Measurements from ENCODE around the gene STRIP1. TPM values are rescaled to one million over a fixed set of nuclear protein-coding genes. Genes with fewer than 3 reads are reported as not detected.

The STRIP1 gene
- total RNA-seq, 1 donor from 2014 or later = 40.8 TPM

- Histone ChIP-seq H3K27ac (no peak overlapping the region), H3K36me3 (peaks cover 0 to 70% of the 10 kb centered on the region in 2 donors), H3K4me1 (peaks cover 21% of the 10 kb centered on the region), H3K9me3 (no peaks in the 10 kb centered on the region), H3K4me3 (no peak overlapping the region), H3K27me3 (no peaks in the 10 kb centered on the region)
- DNase-seq (ENCODE audit: extremely low spot score in 2 of 2) = no peak
- intact Hi-C loops (cut with DNase I) = no loop called here
- TF ChIP-seq, protein P1, sequence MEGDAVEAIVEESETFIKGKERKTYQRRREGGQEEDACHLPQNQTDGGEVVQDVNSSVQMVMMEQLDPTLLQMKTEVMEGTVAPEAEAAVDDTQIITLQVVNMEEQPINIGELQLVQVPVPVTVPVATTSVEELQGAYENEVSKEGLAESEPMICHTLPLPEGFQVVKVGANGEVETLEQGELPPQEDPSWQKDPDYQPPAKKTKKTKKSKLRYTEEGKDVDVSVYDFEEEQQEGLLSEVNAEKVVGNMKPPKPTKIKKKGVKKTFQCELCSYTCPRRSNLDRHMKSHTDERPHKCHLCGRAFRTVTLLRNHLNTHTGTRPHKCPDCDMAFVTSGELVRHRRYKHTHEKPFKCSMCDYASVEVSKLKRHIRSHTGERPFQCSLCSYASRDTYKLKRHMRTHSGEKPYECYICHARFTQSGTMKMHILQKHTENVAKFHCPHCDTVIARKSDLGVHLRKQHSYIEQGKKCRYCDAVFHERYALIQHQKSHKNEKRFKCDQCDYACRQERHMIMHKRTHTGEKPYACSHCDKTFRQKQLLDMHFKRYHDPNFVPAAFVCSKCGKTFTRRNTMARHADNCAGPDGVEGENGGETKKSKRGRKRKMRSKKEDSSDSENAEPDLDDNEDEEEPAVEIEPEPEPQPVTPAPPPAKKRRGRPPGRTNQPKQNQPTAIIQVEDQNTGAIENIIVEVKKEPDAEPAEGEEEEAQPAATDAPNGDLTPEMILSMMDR (IDR thresholded peaks at IDR 0.05) = no peak
- no peak for TF ChIP-seq POLR2A (IDR thresholded peaks at IDR 0.05)
- TF ChIP-seq POLR2AphosphoS5 (IDR thresholded peaks at IDR 0.05; ENCODE audit: insufficient read depth in 1 of 2, low read depth in 1 of 2) = no peak
These were observed 6.1 kb downstream of the STRIP1 start for GRCh38 chr1:110040548-110040947.

DNA sequence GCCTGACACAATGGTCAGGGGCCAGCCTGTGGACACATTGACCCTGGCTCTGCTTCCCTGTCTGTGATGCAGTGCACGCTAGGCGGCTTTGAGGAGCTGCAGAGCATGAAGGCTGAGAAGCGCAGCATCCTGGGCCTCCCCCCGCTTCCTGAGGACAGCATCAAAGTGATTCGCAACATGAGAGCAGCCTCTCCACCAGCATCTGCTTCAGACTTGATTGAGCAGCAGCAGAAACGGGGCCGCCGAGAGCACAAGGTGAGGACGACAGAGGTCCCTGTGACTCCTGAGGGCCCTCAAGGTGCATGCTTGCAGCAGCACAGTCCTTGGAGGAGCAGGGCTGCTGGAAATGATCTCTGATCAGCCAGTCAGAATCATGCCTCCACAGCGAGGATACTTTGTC is 8.6 kb downstream of the STRIP1 start:
- Histone ChIP-seq H3K9me3 (no peaks in the 10 kb centered on the region), H3K27ac (no peak overlapping the region), H3K4me3 (no peak overlapping the region), H3K36me3 (peaks cover 0 to 95% of the 10 kb centered on the region in 2 donors), H3K4me1 (no peaks in the 10 kb centered on the region), H3K27me3 (no peaks in the 10 kb centered on the region)
- intact Hi-C loops (cut with DNase I) = no loop called here
- DNase-seq (ENCODE audit: extremely low spot score in 2 of 2) = no peak
- TF ChIP-seq POLR2A (IDR thresholded peaks at IDR 0.05) = no peak
- TF ChIP-seq POLR2AphosphoS5 (IDR thresholded peaks at IDR 0.05; ENCODE audit: insufficient read depth in 1 of 2, low read depth in 1 of 2) = no peak
- TF ChIP-seq, protein P1 (IDR thresholded peaks at IDR 0.05) = no peak

DNA sequence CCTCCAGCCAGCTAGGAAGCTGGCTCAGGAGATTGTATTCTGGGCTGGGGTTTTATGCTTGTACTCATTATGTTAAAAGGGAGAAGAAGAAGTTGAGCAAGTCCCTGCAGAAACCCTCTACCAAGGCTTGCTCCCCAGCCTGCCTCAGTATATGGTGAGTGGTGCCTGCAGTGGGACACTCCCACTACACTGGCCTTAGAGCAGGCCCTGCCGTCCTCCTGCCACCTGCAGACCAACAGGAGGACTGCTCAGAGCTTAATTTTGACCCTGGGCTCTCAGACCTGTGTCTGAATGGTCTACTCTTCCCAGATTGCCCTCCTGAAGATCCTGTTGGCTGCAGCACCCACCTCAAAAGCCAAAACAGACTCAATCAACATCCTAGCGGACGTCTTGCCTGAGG is 13.0 kb downstream of the STRIP1 start:
- TF ChIP-seq, protein P1 (IDR thresholded peaks at IDR 0.05) = no peak
- TF ChIP-seq POLR2A (IDR thresholded peaks at IDR 0.05) = no peak
- no peak for TF ChIP-seq POLR2AphosphoS5 (IDR thresholded peaks at IDR 0.05; ENCODE audit: insufficient read depth in 1 of 2, low read depth in 1 of 2)
- no peak overlapping the region for H3K27ac ChIP-seq
- H3K4me1 ChIP-seq = no peaks in the 10 kb centered on the region
- intact Hi-C loops (cut with DNase I) = no loop called here
- no peak for DNase-seq (ENCODE audit: extremely low spot score in 2 of 2)
- H3K9me3 ChIP-seq = no peaks in the 10 kb centered on the region
- no peaks in the 10 kb centered on the region for H3K27me3 ChIP-seq
- H3K36me3 ChIP-seq = peaks cover 0 to 91% of the 10 kb centered on the region in 2 donors
- H3K4me3 ChIP-seq = no peak overlapping the region

DNA sequence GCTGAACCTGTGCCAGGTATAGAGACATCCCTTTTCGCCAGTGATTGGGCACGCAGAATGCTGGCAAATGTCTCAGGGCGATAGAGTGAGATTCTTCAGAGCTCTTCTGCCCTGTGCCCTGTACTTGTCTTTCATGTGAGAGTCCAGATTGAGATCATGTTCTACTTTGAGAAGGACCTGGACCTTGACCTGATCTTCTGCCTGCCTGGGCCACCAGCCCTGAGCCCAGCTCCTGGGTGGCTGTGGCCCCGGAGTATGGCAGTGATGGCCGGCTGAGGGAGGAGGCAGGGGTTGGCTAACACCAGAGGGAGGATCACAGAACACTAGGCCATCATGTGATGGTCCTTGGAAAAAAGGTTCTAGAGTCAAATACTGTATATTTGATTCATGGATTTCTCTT is 13.8 kb downstream of the STRIP1 start:
- intact Hi-C loops (cut with DNase I) = no loop called here
- Histone ChIP-seq H3K27ac (no peak overlapping the region), H3K4me3 (no peak overlapping the region), H3K9me3 (no peaks in the 10 kb centered on the region), H3K4me1 (no peaks in the 10 kb centered on the region), H3K27me3 (no peaks in the 10 kb centered on the region), H3K36me3 (peaks cover 0 to 91% of the 10 kb centered on the region in 2 donors)
- TF ChIP-seq POLR2A (IDR thresholded peaks at IDR 0.05) = no peak
- TF ChIP-seq POLR2AphosphoS5 (IDR thresholded peaks at IDR 0.05; ENCODE audit: insufficient read depth in 1 of 2, low read depth in 1 of 2) = no peak
- TF ChIP-seq, protein P1 (IDR thresholded peaks at IDR 0.05) = no peak
- DNase-seq (ENCODE audit: extremely low spot score in 2 of 2) = no peak

GRCh38 chr1:110048923-110049601 is 14.6 kb downstream of the STRIP1 start:
- no peaks in the 10 kb centered on the region for H3K4me1 ChIP-seq
- H3K36me3 ChIP-seq = peaks cover 0 to 90% of the 10 kb centered on the region in 2 donors
- DNase-seq (ENCODE audit: extremely low spot score in 2 of 2) = no peak
- no peaks in the 10 kb centered on the region for H3K27me3 ChIP-seq
- TF ChIP-seq, protein P1 (IDR thresholded peaks at IDR 0.05) = no peak
- TF ChIP-seq POLR2AphosphoS5 (IDR thresholded peaks at IDR 0.05; ENCODE audit: insufficient read depth in 1 of 2, low read depth in 1 of 2) (no peak), POLR2A (IDR thresholded peaks at IDR 0.05) (no peak)
- no peaks in the 10 kb centered on the region for H3K9me3 ChIP-seq
- intact Hi-C loops (cut with DNase I) = no loop called here
- no peak overlapping the region for H3K27ac ChIP-seq
- no peak overlapping the region for H3K4me3 ChIP-seq

All from vagina (tissue), 2 donors.